ENCODE data around the gene TP73.

The TP73 gene

DNA sequence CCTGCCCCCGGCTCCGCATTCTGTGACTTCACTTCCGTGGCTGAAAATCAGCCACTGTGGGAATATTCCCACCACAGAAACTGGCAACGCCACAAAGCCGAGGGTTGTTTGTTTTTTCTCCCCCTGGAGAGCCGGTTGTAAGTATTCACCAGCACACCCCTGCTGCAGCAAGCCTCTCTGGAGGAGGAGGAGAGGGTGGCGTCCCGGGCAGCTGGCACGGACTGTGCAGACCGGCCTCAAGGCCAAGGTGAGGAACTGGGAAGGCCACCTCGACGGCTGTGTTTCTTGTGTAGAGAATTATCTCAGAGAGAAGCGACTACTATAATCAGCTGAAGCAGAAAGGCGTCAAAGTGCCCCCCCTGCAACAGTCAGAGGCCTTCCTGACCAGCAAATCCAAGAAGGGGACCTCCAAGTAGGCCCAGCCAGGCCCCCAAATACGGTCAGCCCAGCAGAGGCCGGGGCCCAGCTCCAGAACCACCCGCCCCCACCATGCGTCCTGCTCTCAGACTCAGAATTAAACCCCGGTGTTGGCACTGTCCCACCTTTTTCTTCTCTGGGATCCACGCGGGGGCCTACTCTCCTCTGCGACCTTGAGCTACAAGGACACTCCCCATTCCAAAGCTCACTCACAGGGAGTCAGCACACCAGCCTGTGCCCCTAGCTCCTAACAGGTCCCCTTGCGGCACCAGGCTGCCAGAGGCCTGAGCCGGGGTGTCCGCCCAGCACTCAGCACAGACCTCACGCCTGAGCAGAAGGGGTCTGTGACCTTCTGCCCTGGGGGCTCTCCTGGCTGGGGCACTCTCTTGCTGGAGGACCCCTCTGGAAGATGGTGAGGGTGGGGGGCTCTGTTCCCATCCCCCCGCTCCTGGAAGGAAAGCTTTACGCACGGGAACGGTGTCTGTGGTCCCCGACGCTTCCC lies 119.1 kb downstream of the TP73 start:
- DNase-seq = peak; percentile 39

DNA sequence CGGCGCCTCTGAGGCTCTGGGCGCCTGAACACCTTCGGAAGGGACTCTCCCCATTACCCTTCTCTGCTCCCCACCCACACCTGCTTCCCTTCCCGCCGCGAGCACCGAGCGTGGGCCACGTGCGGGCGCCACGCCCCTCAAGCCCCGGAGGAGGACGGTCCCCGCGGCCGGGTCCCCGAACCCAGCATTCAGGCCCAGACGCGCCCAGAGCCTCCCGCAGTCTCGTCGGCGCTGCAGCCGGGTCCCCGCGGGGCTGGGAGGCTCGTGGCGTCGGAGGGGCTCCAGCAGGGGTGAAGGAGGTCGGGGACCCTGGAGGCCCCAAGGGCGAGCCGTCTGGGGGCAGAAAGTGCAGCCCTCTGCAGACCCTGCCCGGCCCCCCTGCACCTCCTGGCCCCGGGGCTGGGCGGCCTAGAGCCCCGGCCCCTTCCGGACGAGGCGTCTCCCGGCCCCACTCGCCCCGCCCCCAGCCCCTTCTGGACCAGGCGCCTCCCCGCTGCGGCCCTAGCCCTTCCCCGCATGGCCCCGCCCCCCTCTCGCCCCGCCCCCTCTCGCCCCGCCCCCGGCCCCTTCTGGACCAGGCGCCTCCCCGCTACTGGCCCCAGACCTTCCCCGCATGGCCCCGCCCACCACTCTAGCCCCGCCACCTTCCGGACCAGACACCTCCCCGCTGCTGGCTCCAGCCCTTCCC lies 119.9 kb downstream of the TP73 start:
- peak; percentile 94 for DNase-seq

DNA sequence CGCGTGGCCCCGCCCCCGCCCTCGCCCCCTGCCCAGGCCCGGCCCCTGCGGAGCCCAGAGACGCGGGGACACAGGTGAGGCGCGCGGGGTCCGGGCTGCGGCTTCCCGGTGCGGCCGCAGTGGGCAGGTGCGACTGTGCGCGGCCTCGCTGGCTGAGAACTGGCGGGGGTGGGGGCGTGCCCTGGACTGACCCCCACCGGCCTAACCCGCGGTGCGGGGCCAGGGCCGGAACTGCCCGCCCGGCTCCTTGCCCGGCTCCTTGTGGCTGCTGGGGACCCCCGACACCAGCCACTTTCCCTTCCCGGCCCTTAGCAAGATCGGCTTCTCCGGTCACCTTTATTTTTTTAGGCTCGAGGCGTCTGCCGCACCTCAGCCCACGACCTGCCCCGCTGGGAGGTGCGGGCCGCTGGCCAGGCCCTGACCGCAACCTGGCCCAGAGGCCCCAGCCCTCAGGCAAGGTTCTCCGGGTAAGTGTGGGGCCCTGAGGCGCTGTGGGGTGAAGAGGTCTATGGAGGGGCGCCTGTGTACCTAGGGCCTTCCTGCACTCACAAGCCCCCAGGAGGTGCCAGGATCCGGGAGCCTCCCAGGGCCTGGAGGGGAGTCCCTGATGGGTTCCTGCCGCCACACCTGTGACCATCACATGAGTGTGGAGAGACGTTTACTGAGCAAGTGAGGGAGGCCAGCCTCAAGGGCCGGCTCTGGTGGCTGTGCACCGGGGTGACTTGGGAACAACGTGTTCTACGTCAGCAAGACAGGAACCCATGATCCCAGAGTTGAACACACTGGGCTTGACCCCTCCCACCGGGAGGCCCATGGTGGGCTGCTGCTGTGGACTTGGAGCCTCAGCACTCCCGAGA lies 120.6 kb downstream of the TP73 start, which contains the start of gene SMIM1:
Gene SMIM1 (plus strand): TSS at position 35 of the 857 bp plus-strand sequence. CDS start 2,625 bp downstream, outside the sequence.
- peak; percentile 50 for DNase-seq

DNA sequence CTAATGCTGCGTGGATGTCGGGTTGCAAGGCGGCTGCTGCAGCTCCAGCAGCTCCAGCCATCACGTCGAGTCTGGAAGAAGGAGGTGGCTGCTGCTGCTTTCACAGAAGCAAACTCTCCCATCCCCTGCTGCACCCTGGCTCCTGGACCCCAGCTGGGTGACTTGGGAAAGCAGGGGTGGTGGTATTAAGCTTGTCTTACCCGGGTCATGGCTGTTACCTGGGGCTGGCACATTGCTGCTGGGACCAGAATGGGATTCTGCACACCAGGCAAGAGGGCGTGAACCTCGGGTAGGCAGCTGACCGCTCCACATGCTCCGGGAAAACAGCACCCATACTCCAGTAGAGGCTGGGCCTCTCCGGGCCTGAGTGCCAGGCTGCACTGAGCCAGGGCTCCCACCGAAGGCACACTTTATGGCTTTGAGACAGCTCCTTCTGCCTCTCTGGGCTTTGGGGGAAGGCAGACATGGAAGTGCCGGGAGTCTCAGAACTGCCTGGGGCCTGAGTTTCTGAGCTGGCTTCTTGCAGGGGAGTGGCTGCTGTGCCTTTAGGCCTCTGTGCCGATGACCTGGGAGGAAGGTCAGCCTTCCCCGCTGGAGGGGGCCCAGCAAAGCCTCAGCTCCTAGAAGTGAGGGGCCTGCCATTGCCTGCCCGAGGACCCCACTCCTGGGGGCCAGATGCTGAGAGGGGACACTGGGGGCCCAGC lies 121.4 kb downstream of the TP73 start:
- peak; percentile 35 for DNase-seq

DNA sequence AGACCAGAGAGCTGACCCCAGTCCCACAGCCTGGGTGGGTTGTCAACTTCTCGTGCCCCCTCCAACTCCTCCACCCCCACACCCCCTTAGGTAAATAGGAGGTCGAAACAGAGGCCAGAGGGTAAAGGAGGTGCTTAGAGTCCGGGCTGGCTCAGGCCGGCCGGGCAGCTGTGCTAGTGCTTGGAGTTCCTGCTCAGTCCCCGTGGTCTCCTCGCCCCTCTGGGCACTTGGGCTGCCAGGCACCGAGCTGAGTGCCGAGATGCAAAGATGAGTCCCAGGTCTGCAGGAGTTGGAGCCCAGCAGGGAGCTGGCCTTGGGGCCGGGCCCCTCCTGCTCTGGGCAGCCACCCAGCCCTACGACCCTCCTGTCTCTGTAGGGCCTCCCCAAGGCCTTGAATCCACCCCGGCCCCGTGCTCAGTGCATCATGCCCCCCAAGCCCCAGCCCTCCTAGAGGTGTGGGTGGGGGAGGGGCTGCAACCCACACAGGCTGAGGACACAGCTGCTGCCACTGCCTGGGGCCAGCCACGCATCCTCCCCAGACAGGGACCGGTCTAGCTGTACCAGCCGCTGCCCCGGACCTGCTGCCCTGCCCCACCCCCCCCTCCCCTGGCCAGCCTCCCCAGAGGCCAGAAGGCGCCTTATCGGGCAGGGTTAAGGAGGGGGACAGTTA lies 122.1 kb downstream of the TP73 start:
- DNase-seq = peak; percentile 34

DNA sequence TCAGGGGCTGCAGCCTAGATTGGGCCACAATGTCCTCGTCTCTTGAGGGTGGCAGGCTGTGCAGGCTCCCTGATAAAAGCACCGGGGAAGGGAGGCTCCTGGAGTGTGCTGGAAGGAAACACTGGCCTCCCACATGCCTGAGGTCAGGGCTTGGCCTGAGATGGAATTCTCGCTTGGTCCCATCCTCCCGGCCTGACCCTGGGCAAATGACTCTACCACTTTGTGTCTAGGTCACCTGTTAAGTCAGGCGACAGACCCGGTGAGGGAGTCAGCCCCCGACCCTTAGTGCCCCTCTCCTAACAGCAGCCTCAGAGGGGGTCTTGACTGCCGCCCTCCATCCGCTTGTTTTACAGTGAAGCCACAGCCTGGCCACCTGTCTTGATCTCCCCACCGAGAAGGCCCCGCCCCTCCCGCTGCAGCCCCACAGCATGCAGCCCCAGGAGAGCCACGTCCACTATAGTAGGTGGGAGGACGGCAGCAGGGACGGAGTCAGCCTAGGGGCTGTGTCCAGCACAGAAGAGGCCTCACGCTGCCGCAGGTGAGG lies 122.7 kb downstream of the TP73 start:
- peak; percentile 28 for DNase-seq

DNA sequence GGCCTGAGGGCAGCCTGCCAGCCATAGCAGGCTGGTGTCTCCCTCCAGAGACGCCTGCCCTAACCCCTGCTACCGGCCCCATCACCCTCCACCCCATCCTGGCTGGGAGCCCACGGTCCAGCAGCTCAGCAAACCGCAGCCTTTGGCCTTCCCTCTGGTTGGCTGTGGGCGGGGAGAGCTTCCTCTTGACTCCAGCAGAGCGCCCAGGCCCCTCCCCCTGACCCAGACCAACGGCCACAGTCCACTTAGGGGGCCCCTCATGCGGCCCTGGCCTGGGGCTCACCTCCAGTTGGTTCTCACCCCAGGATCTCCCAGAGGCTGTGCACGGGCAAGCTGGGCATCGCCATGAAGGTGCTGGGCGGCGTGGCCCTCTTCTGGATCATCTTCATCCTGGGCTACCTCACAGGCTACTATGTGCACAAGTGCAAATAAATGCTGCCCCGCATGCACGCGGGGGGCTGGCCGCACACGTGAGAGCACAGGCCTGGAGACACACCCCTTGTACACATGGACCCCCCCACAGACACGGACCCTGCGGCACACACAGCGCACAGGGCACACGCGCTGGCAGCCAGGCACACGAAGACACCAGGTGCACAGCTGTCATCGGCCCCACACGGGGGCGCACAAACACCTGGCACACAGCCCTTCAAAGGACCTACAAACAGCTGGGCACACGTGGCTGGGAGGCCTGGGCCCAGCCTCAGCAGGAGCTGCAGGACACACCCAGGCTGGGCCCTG lies 123.3 kb downstream of the TP73 start:
- DNase-seq = peak; percentile 78

DNA sequence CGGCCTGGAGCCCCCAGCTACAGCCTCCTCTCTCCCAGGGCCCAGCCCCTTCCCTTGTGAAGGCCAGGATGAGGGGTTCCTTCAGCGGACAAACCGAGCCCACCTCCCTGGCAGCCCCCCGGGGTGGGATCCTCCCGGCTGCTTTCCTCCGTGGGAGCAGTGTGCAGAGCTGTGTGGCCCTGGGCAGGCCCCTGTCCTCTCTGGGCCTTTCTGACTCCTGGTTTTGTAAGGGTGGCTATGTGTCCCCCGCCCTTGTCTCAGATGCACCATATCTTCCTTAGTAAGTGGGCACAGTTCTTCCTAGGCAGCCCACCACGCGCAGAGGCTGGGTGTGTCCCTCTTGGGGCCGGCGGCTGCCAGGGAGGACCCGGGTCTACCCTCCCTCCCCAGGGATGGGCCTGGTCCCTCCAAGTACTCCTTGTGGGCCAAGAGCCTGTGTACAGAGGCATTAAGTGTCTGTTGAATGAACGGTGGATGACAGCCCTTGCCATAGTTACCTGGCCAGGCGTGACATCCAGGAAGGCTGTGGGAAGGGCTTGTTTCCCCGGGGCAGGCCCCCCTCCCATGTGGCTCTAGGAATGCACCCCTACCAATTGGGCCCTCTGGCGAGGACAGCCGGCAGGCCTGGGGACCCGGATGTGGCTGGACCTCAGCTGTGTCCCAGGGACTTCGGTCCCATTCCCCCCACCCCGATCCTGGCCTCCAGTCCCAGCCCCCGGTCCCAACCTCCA lies 124.1 kb downstream of the TP73 start:
- no peak for DNase-seq

DNA sequence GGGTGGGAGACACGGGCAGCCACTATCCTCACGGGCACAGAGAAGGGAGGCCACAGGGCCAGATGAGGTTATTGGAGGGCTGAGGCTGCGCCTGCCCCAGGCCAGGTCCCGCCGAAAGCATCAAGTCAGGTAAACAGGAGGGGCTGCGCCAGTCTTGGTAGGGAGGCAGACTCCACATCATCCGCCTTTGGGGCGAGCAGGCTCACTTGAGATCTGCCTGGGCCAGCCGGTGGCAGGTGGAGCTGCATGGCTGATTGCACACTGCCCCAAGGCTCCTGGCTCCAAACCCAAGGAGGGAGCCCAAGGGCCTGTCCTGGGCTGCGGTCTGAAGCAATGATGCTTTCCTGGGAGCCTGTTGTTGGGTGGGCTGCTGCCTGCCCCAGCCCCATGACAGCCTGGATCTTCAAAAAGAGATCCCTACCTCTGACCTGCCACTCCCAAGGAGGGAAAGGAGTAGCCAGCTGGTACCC lies 124.8 kb downstream of the TP73 start:
- peak; percentile 27 for DNase-seq

DNA sequence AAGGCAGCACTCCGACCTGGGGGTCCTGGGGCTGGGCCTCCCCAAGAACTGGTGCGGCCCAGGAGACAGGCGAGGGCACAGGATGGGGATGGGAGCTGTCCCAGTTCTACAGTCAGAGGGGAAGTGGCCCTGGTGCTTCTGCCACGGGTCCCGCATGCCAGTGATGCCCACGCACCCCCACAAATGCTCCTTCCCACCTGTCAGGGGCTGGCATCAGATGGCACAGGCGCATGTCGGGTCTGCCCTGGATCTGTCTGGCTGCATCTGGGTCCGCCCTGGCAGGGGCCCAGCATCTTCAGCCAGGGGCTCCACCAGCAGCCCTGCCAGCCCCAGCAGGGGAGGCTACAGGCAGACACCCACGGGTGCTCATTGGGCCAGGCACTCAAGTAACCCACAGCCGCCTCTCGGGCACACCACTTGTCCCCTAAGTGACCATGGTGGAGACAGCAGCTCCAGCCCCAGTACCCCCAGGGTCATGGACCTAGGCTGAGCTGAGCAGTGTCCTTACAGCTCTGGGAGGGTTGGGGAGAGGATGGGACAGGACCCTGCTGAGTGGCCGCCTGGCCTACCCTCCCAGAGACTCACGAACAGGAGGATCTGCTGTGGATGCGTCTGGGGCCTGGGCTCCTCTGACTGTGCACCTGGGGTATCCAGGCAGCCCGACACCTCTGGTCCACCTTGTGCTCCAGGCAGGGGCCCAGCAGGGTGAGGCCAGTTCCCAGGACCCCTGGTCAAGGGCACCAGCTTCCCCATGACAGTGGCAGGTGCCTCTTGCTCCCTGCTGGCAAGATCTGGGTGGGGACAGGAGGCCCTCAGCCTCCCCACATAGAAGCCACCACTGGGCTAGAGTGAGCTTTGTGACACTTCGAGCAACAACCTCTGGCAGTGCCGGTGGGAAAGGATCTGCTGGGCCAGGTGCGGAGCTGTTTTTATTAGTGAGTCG lies 125.6 kb downstream of the TP73 start:
- DNase-seq = peak; percentile 26

DNA sequence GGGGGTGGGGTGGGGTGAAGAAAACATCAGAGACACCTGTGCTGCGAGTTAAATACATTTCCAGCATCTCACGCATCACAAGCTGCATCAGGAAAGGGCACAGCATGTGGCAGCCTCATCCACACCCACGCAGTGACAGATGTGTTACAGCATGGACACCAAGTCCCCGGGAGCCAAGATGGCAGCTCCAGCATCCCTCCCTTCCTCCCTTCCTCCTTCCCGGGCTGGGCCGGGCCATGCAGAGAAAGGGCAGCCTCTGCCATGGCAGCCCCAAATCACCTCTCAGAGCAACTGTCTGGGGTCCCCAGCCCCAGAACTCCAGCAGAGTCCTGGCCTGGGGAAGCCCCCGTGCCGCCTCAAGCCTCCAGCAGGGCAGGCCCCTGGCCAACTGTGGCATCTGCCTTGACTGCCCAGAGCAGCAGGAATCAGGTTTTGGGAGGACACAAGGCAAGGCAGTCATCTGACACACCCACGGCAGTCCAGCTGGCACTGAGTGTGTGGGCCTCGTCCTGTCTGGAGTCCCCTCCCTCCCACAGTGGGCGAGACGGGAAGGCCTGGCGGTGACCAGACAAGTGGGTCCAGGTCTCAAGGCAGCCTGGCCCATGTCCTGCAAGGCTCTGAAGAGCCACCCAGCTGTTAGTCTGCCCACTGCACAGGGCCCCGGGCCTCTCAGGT lies 126.4 kb downstream of the TP73 start:
- DNase-seq = no peak

DNA sequence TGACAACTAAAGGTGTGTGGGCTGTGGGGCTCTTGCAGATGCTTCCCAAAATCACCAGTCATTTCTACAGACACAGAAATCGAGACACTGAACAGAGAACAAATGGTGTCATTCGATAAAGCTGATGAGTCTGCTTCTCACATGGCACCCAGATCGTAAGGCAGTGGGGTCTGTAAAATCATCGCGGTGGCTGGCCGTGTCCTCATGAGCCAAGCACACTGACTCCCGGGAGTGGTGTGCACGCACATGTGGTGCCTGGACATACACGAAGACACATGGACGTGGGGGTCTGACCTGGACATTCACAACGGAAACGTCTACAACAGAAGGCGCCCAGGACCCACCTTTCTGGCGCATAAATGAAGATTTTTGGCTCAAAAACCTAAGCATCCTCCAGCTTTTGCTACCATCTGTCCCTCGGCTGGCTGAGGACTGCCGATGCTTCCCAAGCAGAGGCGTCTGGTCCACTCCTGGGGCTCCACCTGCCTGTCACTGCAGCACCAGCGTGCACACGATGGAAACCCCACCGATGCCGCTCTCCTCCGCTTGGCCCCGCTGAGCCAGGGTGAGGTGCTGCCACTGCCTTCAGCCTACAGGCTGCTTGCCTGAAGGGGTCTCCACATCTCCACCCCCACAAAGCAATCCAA lies 127.1 kb downstream of the TP73 start:
- no peak for DNase-seq

DNA sequence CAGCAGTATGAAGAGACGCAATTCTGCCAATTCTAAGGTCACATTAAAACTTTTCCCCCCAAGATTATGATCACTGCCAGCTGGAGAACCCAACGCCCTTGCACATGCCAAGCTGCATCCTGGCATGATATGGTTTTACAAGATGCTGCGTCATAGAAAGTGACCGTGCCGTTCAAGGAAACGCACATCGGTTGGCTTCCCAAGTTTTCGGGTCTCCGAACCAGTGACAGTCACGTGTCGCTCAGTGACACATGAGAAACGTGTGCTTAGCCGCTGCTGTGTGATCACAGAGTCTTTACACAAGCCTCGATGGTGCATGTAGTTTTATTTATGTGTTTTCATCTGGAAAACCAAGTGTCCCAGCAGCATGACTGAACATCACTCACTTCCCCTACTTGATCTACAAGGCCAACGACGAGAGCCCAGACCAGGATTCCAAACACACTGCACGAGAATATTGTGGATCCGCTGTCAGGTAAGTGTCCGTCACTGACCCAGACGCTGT lies 127.6 kb downstream of the TP73 start:
- no peak for DNase-seq

DNA sequence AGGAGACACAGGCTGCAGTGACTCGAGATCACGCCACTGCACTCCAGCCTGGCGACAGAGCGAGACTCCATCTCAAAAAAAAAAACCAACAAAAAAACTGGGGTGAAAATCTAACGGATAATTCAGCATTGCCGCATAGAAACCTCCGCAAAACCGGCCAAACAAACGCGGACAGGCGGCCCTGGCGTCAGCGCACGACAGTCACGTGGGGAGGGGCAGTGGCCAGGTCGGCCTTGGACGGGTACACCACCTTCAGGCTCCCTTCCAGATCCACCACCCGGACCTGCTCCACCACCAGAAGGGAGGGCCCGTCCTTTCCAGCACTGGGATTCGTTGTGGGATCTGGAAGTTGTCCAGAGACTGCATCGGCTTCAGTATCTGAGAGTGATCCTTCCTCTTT lies 128.6 kb downstream of the TP73 start:
- no peak for DNase-seq

DNA sequence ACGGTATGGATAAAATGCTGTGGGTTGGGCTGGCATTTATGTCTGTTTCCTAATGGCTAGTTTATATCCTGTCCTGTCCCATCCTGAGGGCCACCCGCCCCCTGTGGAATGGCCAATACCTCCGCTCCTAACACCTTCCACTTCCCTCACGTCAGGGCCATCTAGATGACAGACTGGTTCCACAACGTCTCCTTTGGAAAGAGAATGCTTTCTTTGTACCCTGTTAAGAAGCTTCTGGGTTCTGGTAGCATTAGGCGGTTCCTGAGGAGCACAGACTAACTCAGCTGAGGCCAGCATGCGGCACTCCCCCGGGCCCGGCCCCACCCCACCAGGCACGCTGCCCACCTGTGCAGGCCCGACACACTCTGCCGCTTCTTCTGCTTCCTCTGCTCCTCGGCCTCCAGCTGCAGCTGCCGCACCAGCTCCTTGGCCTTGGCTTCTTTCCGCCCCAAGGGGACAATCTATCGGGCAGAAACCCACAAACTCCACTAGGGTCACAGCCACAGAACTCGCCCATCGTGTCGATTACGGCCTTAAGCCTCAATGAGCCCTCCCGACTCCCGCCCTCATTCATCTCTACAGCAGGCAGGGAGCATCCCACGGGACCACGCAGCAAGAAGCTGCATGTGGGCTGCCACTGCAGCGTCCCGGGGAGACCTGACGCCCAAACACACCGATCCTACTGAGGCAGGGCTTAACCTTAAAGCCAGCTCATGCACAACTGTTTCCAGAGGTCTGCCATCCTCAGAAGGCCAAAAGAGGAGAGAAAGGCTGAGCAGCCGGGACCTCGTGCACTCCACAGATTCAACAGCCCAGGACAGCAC lies 131.5 kb downstream of the TP73 start:
- DNase-seq = no peak

DNA sequence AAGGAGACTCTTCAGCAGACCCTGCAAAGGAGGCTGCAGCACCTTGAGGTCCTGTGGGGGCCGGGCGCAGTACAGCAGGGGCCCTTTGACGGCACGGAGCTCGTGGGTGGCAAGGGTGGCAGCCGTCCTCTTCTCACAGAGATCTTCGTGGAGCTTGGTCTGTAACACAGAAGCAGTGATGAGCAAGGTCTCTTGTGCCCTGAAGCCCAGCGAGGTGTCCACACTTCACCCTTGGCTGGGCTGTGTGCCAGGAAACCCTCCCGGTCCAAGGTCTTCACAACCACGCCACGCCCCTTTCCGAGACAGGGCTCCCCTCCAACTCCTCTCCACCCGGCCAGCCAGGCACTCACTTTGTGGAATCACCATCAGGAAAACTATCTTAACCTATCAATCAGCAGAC lies 132.7 kb downstream of the TP73 start:
- DNase-seq = no peak

All from left hindlimb (tissue), 1 donor.